AG09309 (cell line): ENCODE results near the gene IL12RB1.
"Not testable (repeated sequence)": the region's sequence is repeated elsewhere in the genome, so short reads cannot be mapped to it uniquely, and the experiment has no call there.

Experiments
- DNase-seq: peaks from one replicate; pipeline ENCODE4 v3.0.0-alpha.2; 2010; ENCODE audit warnings: low read depth
- H3K4me3 ChIP-seq: 2 replicates; pipeline ENCODE4 v1.5.1; 2011; ENCODE audit warnings: mild to moderate bottlenecking, low read depth, low read length, moderate library complexity; ENCODE audit not compliant: control insufficient read depth
- TF ChIP-seq, protein P1 (sequence below): IDR thresholded peaks from 2 replicates; pipeline ENCODE4 v1.5.1; 2011; ENCODE audit warnings: mild to moderate bottlenecking, low read depth, low read length, inconsistent platforms; ENCODE audit not compliant: insufficient read depth, control insufficient read depth; ENCODE audit errors: missing control alignments

The IL12RB1 gene

DNA sequence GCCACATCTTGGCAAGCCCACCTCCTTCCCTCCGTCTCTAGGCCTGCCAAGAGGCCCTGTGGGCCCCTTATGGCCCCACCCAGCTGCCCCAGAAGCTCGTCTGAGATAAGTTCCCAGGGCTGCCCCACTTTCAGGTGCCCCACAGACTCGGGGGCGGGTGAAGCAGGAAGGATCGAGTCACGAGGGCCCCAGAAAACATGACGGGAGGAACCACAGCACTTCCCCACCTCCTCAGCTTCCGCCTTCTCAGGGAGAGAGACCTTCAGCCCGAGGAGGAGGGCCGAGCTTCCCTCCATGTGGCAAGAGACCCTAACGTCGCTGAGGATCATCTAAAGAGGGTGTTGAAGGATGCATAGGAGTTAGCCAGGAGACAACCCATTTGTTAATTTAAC lies 4.5 kb upstream of the IL12RB1 start:
- H3K4me3 ChIP-seq: no peak overlapping the region
- DNase-seq: no peak
- TF ChIP-seq, protein P1, sequence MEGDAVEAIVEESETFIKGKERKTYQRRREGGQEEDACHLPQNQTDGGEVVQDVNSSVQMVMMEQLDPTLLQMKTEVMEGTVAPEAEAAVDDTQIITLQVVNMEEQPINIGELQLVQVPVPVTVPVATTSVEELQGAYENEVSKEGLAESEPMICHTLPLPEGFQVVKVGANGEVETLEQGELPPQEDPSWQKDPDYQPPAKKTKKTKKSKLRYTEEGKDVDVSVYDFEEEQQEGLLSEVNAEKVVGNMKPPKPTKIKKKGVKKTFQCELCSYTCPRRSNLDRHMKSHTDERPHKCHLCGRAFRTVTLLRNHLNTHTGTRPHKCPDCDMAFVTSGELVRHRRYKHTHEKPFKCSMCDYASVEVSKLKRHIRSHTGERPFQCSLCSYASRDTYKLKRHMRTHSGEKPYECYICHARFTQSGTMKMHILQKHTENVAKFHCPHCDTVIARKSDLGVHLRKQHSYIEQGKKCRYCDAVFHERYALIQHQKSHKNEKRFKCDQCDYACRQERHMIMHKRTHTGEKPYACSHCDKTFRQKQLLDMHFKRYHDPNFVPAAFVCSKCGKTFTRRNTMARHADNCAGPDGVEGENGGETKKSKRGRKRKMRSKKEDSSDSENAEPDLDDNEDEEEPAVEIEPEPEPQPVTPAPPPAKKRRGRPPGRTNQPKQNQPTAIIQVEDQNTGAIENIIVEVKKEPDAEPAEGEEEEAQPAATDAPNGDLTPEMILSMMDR: no peak

DNA sequence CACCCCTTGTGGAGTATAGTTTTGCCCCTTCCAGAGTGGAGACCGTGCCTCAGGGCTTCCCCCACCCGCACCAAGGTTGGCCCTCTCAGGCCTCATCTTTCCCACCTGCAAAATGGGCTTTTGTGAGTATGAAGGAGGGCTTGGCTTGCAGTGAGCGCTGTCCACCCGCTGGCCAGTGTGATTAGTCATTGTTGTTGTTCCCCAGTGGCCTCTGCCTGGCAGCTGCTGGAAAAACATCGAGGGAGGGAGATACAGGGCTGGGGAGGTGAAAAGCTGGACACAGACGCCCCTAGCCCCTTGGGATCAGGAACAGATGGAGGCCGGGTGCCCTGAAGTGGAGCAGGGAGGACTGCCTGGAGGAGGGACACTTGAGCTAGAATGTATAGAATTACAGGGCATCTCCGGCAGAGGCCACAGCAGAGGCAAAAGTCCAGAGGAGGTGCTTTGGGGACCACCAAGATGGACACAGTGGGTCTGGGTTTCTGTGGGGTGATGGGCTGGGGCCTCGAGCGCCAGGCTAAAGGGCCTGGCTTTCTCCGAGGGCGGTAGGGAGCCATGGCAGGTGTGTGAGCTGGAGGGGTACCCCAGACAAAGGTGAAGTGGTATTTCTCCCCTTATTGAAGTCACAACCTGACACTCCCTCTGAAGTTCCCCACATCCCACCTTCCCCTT lies 3.9 kb upstream of the IL12RB1 start:
- H3K4me3 ChIP-seq: no peak overlapping the region
- TF ChIP-seq, protein P1: no peak
- DNase-seq: no peak

DNA sequence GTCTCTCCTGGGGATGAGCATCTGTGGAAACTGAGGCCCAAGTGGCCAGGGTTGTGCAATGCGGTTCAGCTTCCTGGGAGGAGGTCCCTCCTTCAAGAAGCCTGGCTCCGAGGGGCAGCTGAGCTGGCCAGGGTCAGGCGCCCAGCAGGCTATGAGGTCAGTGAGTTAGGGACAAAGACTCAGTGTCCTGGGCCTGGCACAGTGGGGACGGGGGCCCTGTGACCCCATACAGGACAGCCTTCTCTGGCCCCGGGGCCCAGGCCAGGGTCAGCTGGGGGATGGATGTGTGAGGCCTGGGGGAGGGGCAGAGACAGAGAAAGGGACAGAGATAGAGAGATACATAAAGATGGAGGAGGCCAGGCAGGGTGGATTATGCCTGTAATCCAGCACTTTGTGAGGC lies 3.0 kb upstream of the IL12RB1 start:
- no peak for DNase-seq
- no peak overlapping the region for H3K4me3 ChIP-seq
- TF ChIP-seq, protein P1: no peak

DNA sequence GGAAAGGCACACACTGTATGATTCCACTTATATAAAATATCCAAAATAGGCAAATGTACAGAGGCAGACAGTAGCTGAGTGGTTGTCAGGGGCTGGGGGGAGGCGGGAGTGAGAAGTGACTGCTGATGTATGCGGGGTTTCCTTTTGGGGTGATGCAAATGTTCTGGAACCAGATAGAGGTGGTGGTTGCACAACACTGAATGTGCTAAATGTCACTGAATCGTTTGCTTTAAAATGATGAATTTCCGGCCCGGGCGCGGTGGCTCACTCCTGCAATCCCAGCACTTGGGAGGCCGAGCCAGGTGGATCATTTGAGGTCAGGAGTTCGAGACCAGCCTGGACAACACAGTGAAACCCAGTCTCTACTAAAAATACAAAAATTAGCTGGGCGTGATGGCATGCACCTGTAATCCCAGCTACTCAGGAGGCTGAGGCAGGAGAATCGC lies 2.4 kb upstream of the IL12RB1 start:
- H3K4me3 ChIP-seq, DNase-seq: not testable (repeated sequence)

DNA sequence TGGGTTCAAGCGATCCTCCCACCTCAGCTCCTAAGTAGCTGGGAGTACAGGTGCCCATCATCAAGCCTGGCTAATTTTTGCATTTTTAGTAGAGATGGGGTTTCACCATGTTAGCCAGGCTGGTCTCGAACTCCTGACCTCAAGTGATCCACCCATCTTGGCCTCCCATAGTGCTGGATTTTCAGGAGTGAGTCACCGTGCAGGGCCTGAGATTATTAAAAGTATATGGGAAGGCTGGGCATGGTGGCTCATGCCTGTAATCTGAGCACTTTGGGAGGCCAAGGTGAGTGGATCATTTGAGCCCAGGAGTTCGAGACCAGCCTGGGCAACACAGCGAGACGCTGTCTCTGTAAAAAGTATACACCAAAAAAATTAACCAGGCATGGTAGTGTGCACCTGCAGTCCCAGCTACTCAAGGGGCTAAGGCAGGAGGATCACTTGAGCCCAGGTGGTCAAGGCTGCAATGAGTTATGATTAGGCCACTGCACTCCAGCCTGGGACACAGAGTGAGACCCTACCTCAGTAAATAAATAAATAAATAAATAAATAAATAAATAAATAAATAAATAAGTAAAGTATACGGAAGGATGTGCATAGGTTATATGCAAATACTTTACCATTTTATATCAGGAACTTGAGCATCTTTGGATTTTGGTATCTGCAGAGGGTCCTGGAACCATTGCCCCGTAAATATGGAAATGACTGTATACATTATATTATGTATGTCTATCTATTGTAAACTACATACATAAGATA lies 854 bp downstream of the IL12RB1 start:
- TF ChIP-seq, protein P1: no peak
- DNase-seq: no peak
- H3K4me3 ChIP-seq: no peak overlapping the region

DNA sequence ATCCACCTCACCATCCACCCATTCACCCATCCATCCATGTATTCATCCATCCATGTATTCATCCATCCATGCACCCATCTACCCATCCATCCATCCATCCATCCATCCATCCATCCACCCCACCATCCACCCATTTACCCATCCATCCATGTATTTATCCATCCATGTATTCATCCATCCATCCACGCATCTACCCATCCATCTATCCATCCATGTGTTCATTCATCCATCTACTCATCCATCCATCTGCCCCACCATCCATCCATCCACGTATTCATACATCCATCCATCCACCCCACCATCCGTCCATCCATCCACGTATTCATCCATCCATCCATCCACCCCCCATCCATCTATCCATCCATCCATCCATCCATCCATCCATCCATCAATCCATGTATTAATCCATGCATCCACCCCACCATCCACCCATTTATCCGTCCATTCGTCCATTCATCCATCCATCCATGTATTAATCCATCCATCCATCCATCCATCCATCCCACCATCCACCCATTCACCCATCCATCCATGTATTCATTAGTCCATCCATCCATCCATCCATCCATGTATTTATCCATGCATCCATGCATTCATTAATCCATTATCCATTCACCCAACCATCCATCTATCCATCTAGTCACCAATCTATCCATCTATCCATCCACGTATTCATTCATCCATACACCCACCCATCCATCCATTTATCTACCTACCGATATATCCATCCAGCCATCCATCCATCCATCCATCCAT lies 2.6 kb downstream of the IL12RB1 start:
- H3K4me3 ChIP-seq: no peak overlapping the region
- TF ChIP-seq, protein P1: no peak
- DNase-seq: no peak

DNA sequence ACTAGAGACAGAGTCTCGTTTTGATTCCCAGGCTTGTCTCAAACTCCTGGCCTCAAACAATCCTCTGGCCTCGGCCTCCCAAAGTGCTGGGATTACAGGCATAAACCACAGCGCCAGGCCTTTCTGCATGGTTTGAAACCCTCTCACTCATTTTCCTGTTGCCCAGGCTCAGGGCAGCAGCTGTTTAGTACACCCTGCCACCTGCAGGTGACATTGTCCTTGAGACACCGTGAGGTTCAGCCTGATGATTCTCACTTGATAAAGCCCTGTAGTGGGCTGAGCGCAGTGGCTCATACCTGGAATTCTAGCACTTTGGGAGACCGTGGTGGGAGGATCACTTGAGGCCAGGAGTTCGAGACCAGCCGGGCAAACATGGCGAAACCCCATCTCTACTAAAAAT lies 12.5 kb downstream of the IL12RB1 start:
- DNase-seq: no peak
- TF ChIP-seq, protein P1: no peak
- H3K4me3 ChIP-seq: no peak overlapping the region
